CD4-positive, alpha-beta T cell treated with Interleukin-21 for 1 hour (primary cell): ENCODE results near the gene FLYWCH1.

Experiments
- DNase-seq: peaks from one replicate; pipeline ENCODE4 v3.0.0-alpha.2; 2020

FLYWCH1 gene

DNA sequence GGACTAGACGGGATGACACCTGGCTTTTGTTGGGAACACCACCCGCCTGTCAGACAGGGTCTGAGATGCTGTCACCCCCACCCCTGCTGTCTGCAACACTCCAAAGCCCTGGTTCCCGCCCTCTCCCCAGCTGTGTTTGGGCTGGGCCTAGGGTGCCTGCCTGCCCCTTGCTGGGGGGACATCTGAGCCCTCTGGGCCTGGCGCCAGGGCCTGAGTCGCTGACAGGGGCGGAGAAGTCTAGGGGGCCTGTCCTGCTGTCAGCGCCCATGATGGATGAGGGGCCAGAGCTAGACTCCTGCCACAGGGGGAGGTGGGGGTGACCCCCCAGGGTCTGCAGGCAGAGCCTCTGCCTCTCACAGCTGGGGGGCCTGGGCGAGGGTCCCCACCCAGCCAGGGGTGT lies 76.1 kb downstream of the FLYWCH1 start:
- no peak for DNase-seq

DNA sequence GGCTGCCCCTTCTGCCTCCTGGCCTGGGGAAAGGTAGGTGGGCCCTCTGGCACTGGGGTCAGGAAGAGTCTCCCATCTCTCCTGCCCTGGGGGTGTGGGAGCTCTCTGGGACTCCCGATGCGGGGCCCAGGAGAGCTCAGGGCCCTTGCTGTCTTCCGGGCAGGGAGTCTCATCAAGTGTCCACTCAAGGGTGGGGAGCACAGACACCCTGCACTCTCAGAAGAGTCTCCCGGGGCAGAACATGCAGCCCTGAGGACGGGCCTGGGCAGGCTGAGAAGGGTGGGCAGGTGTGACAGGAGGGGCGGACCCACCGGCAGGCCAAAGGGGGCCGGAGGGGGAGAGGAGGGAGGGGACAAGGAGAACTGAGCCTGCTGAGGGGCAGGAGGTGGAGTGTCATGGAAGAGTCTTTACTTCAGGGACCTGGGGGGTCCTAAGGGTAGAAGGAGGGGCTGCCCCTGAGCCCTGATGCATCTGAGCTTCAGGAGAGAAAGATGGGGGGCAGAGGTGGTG lies 76.9 kb downstream of the FLYWCH1 start:
- DNase-seq, result no peak

DNA sequence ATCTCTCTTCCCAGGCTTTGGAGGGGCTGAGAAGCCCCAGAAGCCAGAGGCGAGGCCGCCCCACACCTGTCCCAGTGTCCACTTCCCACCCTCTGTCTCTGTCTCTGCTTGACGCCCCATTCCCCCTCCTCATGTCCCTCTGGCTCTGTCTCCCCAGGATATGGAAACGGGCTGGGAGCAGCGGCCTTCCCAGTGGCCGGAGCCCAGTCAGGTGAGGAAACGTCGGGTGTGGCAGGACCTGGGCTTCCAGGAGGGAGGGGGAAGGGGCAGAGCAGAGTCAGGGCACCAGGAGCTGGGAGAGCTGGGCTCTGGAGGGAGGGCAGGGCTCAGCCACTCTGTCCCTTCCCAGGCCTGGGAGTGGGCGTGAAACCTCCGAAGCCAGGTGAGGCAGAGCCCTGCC lies 79.2 kb downstream of the FLYWCH1 start:
- no peak for DNase-seq

DNA sequence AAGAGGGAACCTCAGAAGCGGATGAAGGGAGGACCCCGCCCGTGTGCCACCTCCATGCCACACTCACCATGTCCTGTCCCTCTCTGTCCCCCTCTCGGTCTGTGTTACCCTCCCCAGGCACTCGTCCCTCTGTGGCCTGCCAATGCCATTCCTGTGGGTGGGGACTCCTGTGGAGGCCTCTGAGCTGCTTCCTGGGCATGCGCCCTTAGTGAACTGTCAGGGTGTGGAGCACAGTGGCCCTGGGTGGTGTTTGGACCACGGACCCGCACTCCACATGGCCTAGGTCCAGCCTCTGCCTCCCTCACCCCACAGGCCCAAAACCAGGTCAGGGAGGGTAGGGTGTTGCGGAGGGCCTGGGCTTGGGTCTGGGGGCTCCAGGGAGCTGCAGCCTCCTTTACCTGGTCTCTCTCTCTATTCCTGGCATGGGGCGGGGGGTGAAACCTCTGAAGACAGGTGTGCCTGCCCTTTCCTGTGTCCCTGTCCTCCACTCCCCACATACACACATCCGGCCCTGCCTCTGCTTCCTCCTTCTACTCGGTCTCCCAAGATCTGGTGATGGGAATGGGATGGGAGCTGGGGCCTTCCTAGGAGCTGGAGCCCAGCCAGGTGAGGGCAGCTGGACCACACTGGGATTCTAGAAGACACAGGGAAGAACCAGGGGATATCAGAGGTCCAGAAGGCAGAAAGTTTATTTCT lies 80.0 kb downstream of the FLYWCH1 start:
- no peak for DNase-seq

DNA sequence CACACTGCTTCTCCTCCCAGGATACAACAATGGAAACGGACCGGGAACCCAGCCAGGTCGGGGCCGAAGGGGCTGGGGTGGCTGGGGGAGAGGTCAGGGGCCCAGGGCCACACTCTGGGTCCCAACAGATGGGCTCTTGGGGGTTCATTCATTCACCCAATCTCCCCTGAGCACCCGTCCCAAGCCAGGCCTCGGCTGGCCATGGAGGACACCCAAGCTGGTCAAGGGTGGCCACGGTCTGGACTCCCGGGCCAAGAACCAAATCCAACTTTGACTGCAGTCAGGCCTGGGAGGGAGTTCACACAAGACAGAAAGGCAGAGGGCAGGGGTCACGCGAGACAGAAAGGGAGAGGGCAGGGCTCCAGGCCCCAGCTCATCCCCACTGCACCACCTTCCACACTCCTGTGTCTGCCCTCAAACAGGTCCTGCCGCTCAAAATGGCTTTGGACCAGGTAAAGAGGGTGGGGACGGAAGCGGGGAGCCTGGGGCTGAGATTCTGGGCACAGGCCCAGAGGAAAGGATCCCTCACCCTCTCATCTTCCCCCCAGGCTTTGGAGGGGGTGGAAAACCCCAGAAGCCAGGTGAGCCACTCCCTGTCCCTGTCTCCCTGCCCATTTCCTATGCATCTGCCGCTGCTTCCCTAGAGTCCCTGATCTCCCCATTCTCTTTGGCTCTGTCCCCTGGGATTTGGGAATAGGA lies 80.8 kb downstream of the FLYWCH1 start:
- DNase-seq, result no peak

DNA sequence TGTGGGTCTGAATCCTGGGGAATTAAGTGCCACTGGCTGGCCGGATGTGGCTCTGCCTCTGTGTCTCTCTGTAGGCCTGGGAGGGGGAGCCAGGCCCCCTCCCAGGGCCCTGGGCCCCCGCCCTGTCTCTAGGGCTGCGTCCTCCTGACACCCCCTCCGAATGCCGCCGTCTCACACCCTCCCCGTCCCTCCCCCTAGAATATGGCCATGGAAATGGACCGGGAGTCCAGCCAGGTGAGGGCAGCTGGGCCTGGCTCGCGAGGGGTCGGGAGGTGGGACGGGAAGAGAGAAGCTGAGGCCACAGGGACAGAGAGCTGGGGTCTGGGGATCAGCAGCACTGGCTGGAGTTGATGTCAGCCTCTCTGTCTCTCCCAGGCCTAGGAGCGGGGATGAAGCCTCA lies 84.6 kb downstream of the FLYWCH1 start:
- no peak for DNase-seq

DNA sequence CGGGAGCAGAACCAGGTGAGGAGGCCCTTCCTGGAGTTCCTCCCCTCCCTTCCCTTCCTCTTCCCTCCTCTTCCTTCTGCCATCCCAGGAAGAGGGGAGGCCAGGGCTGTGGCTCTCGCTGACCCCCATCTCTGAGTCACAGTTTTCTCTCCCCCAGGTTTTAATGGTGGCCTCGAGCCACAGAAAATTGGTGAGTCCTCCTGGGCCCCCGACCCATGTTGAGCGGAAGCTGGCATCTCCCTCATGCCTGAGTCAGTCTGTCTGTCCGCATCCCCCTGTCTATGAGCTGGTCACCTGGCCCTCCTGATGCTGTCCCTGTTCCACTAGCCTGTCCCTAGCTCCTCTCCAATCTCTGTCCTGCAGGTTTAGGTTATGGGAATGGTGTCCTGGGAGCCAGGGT lies 88.2 kb downstream of the FLYWCH1 start:
- no peak for DNase-seq

DNA sequence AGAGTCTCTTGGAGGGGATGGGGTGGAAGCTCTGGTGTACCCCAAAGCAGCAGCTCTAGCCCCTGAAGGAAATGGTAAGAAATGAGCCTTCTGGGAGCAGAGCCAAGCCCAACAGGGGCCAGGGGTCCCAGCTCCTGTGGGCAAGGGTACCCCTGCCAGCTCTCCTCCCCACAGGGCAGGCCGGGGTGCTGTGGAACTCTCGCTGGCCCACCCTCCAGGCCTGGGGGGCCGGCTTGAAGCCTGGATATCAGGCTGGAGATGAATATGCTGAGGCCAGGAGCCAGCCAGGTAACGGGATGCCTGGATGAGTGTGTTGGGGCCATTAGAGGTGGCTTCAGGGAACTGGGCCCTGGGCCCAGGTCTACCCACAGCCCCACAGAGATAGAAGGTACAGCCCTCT lies 88.8 kb downstream of the FLYWCH1 start:
- no peak for DNase-seq
